Measurements from ENCODE around the gene KLHL14.

The KLHL14 gene

DNA sequence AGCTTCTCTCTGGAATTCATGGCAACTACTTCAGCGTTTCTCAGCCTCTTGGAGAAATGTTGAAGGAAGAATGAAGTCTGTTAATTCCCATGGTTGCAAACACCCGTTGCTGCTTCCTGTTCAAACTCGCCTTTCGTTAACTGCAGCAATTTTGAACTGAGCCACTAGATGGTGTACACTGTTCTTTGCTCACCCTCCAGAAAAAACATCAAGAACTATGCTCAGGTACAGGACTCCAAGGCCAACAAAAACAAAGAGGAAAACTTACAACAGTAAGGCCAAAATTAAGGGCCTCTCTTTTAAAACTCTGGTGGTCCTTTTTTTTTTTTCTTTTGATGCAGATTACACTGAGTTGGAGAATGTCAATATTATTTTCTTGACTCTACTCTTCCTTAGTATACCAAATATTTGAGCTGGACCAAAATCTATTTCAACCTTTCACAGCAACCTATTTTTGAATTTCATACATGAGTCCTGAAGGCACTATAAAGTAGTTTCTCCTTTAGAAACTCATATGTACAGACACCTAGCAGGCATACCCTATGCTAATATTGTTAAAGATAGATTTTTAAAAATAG is 58.2 kb downstream of the KLHL14 start:
- Histone ChIP-seq H3K27ac (replicated peaks) (no peak overlapping the region), H3K27me3 (ENCODE audit: insufficient read depth, poor library complexity, severe bottlenecking) (peaks cover 4% of the 10 kb centered on the region), H3K4me3 (replicated peaks; ENCODE audit: insufficient read depth, low read length) (no peak overlapping the region)
- DNase-seq (ENCODE audit: low read depth in 1 of 2, low spot score in 1 of 2), result peak in 1 of 2 experiments; percentile 67
- TF ChIP-seq CTCF (IDR thresholded peaks at IDR 0.05; ENCODE audit: insufficient read depth, low read length) (peak; percentile 83), SPI1 (IDR thresholded peaks at IDR 0.05; ENCODE audit: borderline replicate concordance, low read depth) (no peak), REST (IDR thresholded peaks at IDR 0.05; ENCODE audit: insufficient replicate concordance, low read depth) (no peak)

DNA sequence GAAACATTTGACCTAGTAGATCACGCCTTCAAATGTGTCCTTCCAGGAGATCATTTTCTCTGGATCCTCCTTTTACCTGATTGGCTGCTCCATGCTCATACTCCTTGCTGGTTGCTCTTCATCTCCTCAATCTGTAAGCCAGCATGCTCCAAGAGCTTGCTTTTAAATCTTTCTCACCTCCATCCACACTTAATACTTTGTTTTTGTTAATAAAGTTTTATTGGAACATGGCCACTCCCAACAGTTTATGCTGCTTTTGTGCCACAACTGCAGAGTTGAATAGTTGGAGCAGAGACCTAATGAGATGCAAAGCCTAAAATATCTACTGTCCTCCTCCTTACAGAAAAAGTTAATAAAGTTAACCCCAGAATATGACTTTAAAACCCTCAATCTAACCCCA is 60.0 kb downstream of the KLHL14 start:
- no peak for DNase-seq (ENCODE audit: low read depth in 1 of 2, low spot score in 1 of 2)
- Histone ChIP-seq H3K4me3 (replicated peaks; ENCODE audit: insufficient read depth, low read length) (no peak overlapping the region), H3K27me3 (ENCODE audit: insufficient read depth, poor library complexity, severe bottlenecking) (peaks cover 4% of the 10 kb centered on the region), H3K27ac (replicated peaks) (no peak overlapping the region)
- TF ChIP-seq CTCF (IDR thresholded peaks at IDR 0.05; ENCODE audit: insufficient read depth, low read length), result no peak
- TF ChIP-seq REST (IDR thresholded peaks at IDR 0.05; ENCODE audit: insufficient replicate concordance, low read depth), result no peak
- no peak for TF ChIP-seq SPI1 (IDR thresholded peaks at IDR 0.05; ENCODE audit: borderline replicate concordance, low read depth)
- no peak for TF ChIP-seq POLR2AphosphoS5 (IDR thresholded peaks at IDR 0.05; ENCODE audit: low read depth)
- no peak for TF ChIP-seq GABPA (IDR thresholded peaks at IDR 0.05; ENCODE audit: low read depth)

DNA sequence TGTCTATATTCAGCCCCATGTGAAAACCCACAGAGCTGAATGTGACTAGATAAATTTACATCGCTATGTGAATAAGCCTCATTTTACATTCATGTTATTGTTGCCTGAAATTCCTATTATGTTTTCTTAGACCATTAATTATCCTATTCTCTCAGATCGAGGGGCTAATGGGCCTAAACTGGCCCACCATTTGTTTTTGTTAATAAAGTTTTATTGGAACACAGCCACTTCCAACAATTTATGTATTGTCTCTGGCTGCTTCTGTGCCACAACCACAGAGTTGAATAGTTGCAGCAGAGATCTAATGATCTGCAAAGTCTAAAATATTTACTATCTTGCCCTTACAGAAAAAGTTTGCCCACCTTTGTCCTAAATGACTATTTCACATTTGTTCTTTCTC is 61.0 kb downstream of the KLHL14 start:
- Histone ChIP-seq H3K27ac (replicated peaks) (no peak overlapping the region), H3K27me3 (ENCODE audit: insufficient read depth, poor library complexity, severe bottlenecking) (no peaks in the 10 kb centered on the region), H3K4me3 (replicated peaks; ENCODE audit: insufficient read depth, low read length) (no peak overlapping the region)
- no peak for DNase-seq (ENCODE audit: low read depth in 1 of 2, low spot score in 1 of 2)
- TF ChIP-seq GABPA (IDR thresholded peaks at IDR 0.05; ENCODE audit: low read depth) (no peak), SPI1 (IDR thresholded peaks at IDR 0.05; ENCODE audit: borderline replicate concordance, low read depth) (no peak), REST (IDR thresholded peaks at IDR 0.05; ENCODE audit: insufficient replicate concordance, low read depth) (no peak), POLR2AphosphoS5 (IDR thresholded peaks at IDR 0.05; ENCODE audit: low read depth) (no peak), CTCF (IDR thresholded peaks at IDR 0.05; ENCODE audit: insufficient read depth, low read length) (no peak)
